Measurements from ENCODE around the gene PNPLA6. TPM values are rescaled to one million over a fixed set of nuclear protein-coding genes. Genes with fewer than 3 reads are reported as not detected.

PNPLA6 gene
- total RNA-seq, 4 donors from 2014 or later, result 39.7 to 74.1 (median 50.1) TPM

GRCh38 chr19:7559102-7559501 is 23.6 kb downstream of the PNPLA6 start:
- intact Hi-C loops (cut with DNase I), result loop anchor here (10.0 kb wide), 1 partner anchor 194 kb away; no protein-coding TSS in a partner anchor
- Histone ChIP-seq H3K27me3 (no peaks in the 10 kb centered on the region), H3K27ac (no peak overlapping the region), H3K4me1 (no peaks in the 10 kb centered on the region), H3K4me3 (no peak overlapping the region), H3K36me3 (peaks cover 35 to 79% (median 39%) of the 10 kb centered on the region in 3 donors), H3K9me3 (no peaks in the 10 kb centered on the region)
- TF ChIP-seq, protein P1, sequence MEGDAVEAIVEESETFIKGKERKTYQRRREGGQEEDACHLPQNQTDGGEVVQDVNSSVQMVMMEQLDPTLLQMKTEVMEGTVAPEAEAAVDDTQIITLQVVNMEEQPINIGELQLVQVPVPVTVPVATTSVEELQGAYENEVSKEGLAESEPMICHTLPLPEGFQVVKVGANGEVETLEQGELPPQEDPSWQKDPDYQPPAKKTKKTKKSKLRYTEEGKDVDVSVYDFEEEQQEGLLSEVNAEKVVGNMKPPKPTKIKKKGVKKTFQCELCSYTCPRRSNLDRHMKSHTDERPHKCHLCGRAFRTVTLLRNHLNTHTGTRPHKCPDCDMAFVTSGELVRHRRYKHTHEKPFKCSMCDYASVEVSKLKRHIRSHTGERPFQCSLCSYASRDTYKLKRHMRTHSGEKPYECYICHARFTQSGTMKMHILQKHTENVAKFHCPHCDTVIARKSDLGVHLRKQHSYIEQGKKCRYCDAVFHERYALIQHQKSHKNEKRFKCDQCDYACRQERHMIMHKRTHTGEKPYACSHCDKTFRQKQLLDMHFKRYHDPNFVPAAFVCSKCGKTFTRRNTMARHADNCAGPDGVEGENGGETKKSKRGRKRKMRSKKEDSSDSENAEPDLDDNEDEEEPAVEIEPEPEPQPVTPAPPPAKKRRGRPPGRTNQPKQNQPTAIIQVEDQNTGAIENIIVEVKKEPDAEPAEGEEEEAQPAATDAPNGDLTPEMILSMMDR (IDR thresholded peaks at IDR 0.05), result no peak
- no peak for TF ChIP-seq POLR2A (IDR thresholded peaks at IDR 0.05)
- DNase-seq, result no peak
- WGBS, 2 donors, result 50 to 83% methylated on average over 1 to 2 of the region's 4 CpGs

DNA sequence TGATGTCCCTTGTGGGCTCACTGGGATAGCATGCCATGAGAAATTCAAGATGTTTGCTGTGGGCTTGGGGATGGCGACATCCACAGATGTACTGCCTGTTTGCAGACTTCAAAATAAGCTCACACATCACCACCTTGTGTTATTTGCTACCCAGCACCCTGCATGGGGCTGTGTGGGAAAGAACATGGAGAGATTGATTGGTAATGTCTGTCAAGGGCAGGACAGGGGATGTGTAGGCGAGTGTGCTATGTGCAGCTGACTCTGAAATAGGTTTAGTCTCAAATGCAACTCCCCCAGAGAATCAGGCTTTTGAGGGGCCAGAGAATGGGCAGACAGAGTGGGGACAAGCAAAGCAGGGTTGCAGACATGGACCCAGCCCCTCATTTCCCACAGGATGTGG is 24.7 kb downstream of the PNPLA6 start:
- peaks cover 25 to 67% (median 29%) of the 10 kb centered on the region in 3 donors for H3K36me3 ChIP-seq
- DNase-seq, result no peak
- no peaks in the 10 kb centered on the region for H3K9me3 ChIP-seq
- 85 to 90% methylated on average over 2 of the region's 2 CpGs for WGBS, 2 donors
- H3K27me3 ChIP-seq, result no peaks in the 10 kb centered on the region
- no peaks in the 10 kb centered on the region for H3K4me1 ChIP-seq
- no peak overlapping the region for H3K27ac ChIP-seq
- intact Hi-C loops (cut with DNase I), result no loop called here
- TF ChIP-seq, protein P1 (IDR thresholded peaks at IDR 0.05), result no peak
- no peak for TF ChIP-seq POLR2A (IDR thresholded peaks at IDR 0.05)
- no peak overlapping the region for H3K4me3 ChIP-seq

GRCh38 chr19:7561325-7561724 is 25.8 kb downstream of the PNPLA6 start:
- Histone ChIP-seq H3K4me3 (no peak overlapping the region), H3K36me3 (peaks cover 21 to 57% (median 25%) of the 10 kb centered on the region in 3 donors), H3K9me3 (no peaks in the 10 kb centered on the region), H3K27ac (no peak overlapping the region), H3K4me1 (no peaks in the 10 kb centered on the region), H3K27me3 (no peaks in the 10 kb centered on the region)
- 87 to 100% methylated on average over 1 to 6 of the region's 17 CpGs for WGBS, 2 donors
- TF ChIP-seq, protein P1 (IDR thresholded peaks at IDR 0.05), result no peak
- TF ChIP-seq POLR2A (IDR thresholded peaks at IDR 0.05), result no peak
- intact Hi-C loops (cut with DNase I), result no loop called here
- no peak for DNase-seq

DNA sequence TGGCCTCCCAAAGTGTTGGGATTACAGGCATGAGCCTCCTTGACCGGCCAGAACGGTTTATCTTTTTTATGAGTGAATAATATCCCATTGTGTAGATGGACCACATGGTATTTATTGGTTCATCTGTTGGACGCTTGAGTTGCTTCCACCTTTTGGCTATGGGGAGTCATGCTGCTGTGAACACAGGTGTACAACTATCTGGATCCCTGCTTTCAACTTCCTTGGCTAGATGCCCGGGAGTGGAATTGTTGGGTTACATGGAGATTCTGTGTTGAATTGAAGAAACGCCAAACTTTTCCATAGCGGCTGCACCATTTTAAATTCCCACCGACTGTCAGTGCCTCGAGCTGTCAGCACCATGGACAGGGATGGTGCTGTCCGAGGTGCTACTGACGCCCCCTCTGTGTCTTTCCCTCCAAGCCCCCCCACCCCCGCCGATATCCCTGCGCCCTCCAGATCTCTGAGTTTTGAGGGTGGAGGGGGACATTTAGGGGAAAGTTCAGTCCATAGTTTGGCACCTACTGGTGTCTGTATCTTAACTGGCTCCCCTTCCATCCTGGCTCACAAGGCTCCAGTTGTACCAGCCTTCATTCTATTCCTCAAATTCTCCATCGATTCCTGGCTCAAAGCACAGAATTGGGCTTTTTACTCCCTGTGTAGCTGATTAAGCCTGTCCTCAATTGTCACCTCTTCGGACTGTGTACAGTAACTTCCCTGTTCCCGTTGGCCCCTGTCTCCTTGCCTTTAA is 27.3 kb downstream of the PNPLA6 start:
- Histone ChIP-seq H3K27me3 (no peaks in the 10 kb centered on the region), H3K9me3 (no peaks in the 10 kb centered on the region), H3K4me3 (no peak overlapping the region), H3K36me3 (peaks cover 10 to 42% (median 20%) of the 10 kb centered on the region in 3 donors), H3K4me1 (no peaks in the 10 kb centered on the region), H3K27ac (no peak overlapping the region)
- 61 to 70% methylated on average over 7 to 16 of the region's 16 CpGs for WGBS, 2 donors
- DNase-seq, result no peak
- intact Hi-C loops (cut with DNase I), result no loop called here
- TF ChIP-seq, protein P1 (IDR thresholded peaks at IDR 0.05), result no peak
- no peak for TF ChIP-seq POLR2A (IDR thresholded peaks at IDR 0.05)

DNA sequence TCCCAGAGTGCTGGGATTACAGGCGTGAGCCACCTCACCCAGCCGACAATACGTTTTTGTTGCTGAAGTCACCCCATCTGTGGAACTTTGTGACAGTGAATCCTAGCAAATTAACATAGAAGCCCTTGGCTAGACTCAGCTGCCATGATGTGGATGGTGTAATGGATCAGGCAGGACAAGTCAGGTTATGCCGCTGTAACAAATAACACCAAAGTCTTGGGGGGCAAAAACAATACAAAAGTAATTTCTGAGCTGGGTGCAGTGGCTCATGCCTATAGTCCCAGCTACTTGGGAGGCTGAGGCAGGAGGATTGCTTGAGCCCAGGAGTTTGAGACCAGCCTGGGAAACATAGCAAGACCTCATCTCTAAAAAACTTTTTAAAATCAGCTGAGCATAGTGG is 29.3 kb downstream of the PNPLA6 start:
- Histone ChIP-seq H3K4me3 (no peak overlapping the region), H3K27ac (no peak overlapping the region), H3K36me3 (peaks cover 0 to 21% (median 12%) of the 10 kb centered on the region in 3 donors), H3K4me1 (peaks cover 0 to 6% (median 0%) of the 10 kb centered on the region in 3 donors), H3K9me3 (no peaks in the 10 kb centered on the region), H3K27me3 (no peaks in the 10 kb centered on the region)
- DNase-seq, result no peak
- intact Hi-C loops (cut with DNase I), result loop anchor here (5.0 kb wide), 2 partner anchors 112 to 232 kb away; partner anchors contain the start of gene MCEMP1
- TF ChIP-seq, protein P1 (IDR thresholded peaks at IDR 0.05), result no peak
- TF ChIP-seq POLR2A (IDR thresholded peaks at IDR 0.05), result no peak
- WGBS, 2 donors, result 73% methylated on average over 2 of the region's 4 CpGs; no CpG with 5 or more reads in 1 of the 2 donors
